Measurements from ENCODE around the gene SIGLEC12.

GRCh38 chr19:51468545-51468920 lies 33.1 kb downstream of the SIGLEC12 start:
- TF ChIP-seq CTCF (IDR thresholded peaks at IDR 0.05) (no peak), EZH2 (IDR thresholded peaks at IDR 0.05; ENCODE audit: borderline replicate concordance, insufficient read depth, low read depth, low read length, poor library complexity, severe bottlenecking) (no peak)
